Sigmoid colon (tissue), 4 donors: Measurements from ENCODE around the gene CTSL.

ENCODE experiments used
- CTCF ChIP-seq, 4 experiments: fragments of 450-650 bp in 3 of 4; fragments of 200-600 bp in 1 of 4; IDR thresholded peaks; one replicate each; pipeline ENCODE4 v1.5.1; 2016 to 2019; ENCODE audit warnings: antibody characterized with exemption in 4 of 4, mild to moderate bottlenecking in 3 of 4, moderate library complexity in 2 of 4
- EP300 ChIP-seq, 4 donors: sonication (generic); formaldehyde crosslinking; IDR thresholded peaks; one replicate each; pipeline ENCODE4 v1.6.1; 2017; ENCODE audit warnings: antibody characterized with exemption in 4 of 4
- POLR2A ChIP-seq, 2 donors: fragments of 450-650 bp; IDR thresholded peaks; one replicate each; pipeline ENCODE4 v1.6.1; 2016; ENCODE audit warnings: antibody characterized with exemption in 2 of 2, mild to moderate bottlenecking in 2 of 2, moderate library complexity in 2 of 2
- POLR2AphosphoS5 ChIP-seq, 4 donors: sonication (generic); formaldehyde crosslinking; IDR thresholded peaks; one replicate each; pipeline ENCODE4 v1.6.1; 2017; ENCODE audit warnings: antibody characterized with exemption in 4 of 4

- TF ChIP-seq CTCF (IDR thresholded peaks at IDR 0.05) (no peak), EP300 (IDR thresholded peaks at IDR 0.05) (no peak), POLR2A (IDR thresholded peaks at IDR 0.05) (no peak), POLR2AphosphoS5 (IDR thresholded peaks at IDR 0.05) (no peak)
Observed at GRCh38 chr9:87708986-87709728, 16.8 kb upstream of the CTSL start.
